ENCODE results near the gene NDFIP1. TPM values are rescaled to one million over a fixed set of nuclear protein-coding genes. Genes with fewer than 3 reads are reported as not detected.
A peak's percentile ranks its signal among the peaks of the same experiment; 100 is the strongest.

Gene NDFIP1
- total and polyA plus RNA-seq, 2 of the 8 experiments (the other 6 are each of a cell fraction or from before 2014, with no cell fraction given) = 8.8 to 27.1 TPM

GRCh38 chr5:142145106-142145900 is 36.7 kb downstream of the NDFIP1 start:
- Histone ChIP-seq H2BK20ac (ENCODE audit: low read length) (no peak overlapping the region), H2BK5ac (ENCODE audit: low read depth, low read length) (no peak overlapping the region), H3K27me3 (replicated peaks in 1 of 4; ENCODE audit: control insufficient read depth in 3 of 4, extremely low read depth in 1 of 4, insufficient read depth in 3 of 4, low read length in 3 of 4) (no peaks in the 10 kb centered on the region), H3K18ac (ENCODE audit: extremely low read depth, low read length) (no peak overlapping the region), H2AFZ (ENCODE audit: low read length) (no peak overlapping the region), H2BK120ac (replicated peaks; ENCODE audit: low read depth, low read length) (no peak overlapping the region), H3K14ac (ENCODE audit: insufficient read length) (no peak overlapping the region), H3K36me3 (ENCODE audit: control insufficient read depth in 2 of 4, insufficient read depth in 4 of 4, low read length in 3 of 4) (peaks cover 0 to 18% (median 7%) of the 10 kb centered on the region in 4 experiments; a peak in 3 of 8 replicates), H3K4me2 (ENCODE audit: insufficient read depth in 1 of 2, low read depth in 2 of 2, low read length in 2 of 2) (no peak overlapping the region), H4K5ac (ENCODE audit: insufficient read length, low read depth, low read length) (no peak overlapping the region), H3K9ac (replicated peaks in 1 of 4; ENCODE audit: extremely low read depth in 1 of 4, low read depth in 3 of 4, low read length in 3 of 4) (no peak overlapping the region), H3K9me3 (ENCODE audit: insufficient read depth in 2 of 2, low read depth in 1 of 2, low read length in 1 of 2) (no peaks in the 10 kb centered on the region), H4K8ac (ENCODE audit: extremely low read depth, insufficient read depth, low read length) (no peak overlapping the region), H3K4me1 (replicated peaks in 1 of 4; ENCODE audit: control insufficient read depth in 3 of 4, insufficient read depth in 4 of 4, low read length in 3 of 4) (peaks cover 0 to 3% (median under 1%) of the 10 kb centered on the region in 4 experiments; a peak in 1 of 7 replicates), H3K79me1 (ENCODE audit: low read depth, low read length) (no peaks in the 10 kb centered on the region), H3K23me2 (ENCODE audit: low read depth, low read length) (no peaks in the 10 kb centered on the region), H3K56ac (replicated peaks; ENCODE audit: insufficient read length, low read depth, low read length) (no peak overlapping the region), H3K23ac (ENCODE audit: insufficient read length) (no peak overlapping the region), H3K4ac (replicated peaks; ENCODE audit: insufficient read length, low read depth, low read length) (no peak overlapping the region), H2BK12ac (ENCODE audit: low read depth, low read length) (no peak overlapping the region), H4K20me1 (replicated peaks in 1 of 2; ENCODE audit: control insufficient read depth in 1 of 2, insufficient read depth in 2 of 2, low read length in 2 of 2) (no peaks in the 10 kb centered on the region), H3K79me2 (ENCODE audit: control insufficient read depth in 1 of 2, insufficient read depth in 2 of 2, low read length in 2 of 2) (no peaks in the 10 kb centered on the region), H2AK5ac (ENCODE audit: low read depth, low read length) (no peak overlapping the region), H4K91ac (replicated peaks; ENCODE audit: insufficient read length, low read length) (no peak overlapping the region), H3K27ac (ENCODE audit: low read depth, low read length) (no peak overlapping the region), H3K4me3 (ENCODE audit: extremely low read depth in 1 of 4, insufficient read depth in 2 of 4, low read depth in 3 of 4, low read length in 4 of 4) (no peak overlapping the region), H2BK15ac (ENCODE audit: low read length) (0 out of 2 replicates have a peak overlapping the region, but pooled peaks have one; percentile 18)
- ChIA-PET CTCF (ENCODE audit: partially characterized antibody) (interaction anchor here (0.5 to 7.6 kb wide), 37 partner anchors 9 to 462 kb away, joined by 3 to 113 read pairs (median 4); partner anchors contain the start of gene GNPDA1), POLR2A (ENCODE audit: partially characterized antibody) (interaction anchor here (1.0 kb wide), 1 partner anchor 146 kb away, joined by 3 read pairs; no protein-coding TSS in a partner anchor)
- TF ChIP-seq SIN3A (conservative IDR thresholded peaks at IDR 0.05 in 1 of 2, IDR thresholded peaks at IDR 0.05 in 1 of 2; ENCODE audit: low read depth in 1 of 2, low read length in 2 of 2) (no peak), CTCF (IDR thresholded peaks at IDR 0.05; ENCODE audit: control extremely low read depth in 1 of 3, insufficient read depth in 1 of 3, low read depth in 1 of 3, low read length in 3 of 3) (peak in 2 of 3 experiments; percentile 76 to 80; a peak in 3 of 4 replicates), RAD21 (IDR thresholded peaks at IDR 0.05 in 1 of 2, conservative IDR thresholded peaks at IDR 0.05 in 1 of 2; ENCODE audit: low read depth in 2 of 2, low read length in 2 of 2) (peak; percentile 66 to 76)
- WGBS, 2 experiments (ENCODE audit: extremely low coverage in 1 of 2, insufficient coverage in 1 of 2, insufficient read length in 1 of 2, insufficient replicate concordance in 2 of 2, low coverage in 1 of 2, low lambda C conversion rate in 2 of 2, missing lambda C conversion rate in 1 of 2) = 87% methylated on average over 4 of the region's 4 CpGs; no CpG with 5 or more reads in 1 of the 2 experiments
- FAIRE-seq (peak; percentile 85), DNase-seq (ENCODE audit: low read depth in 1 of 2, low spot score in 2 of 2) (peak in 1 of 2 experiments; percentile 63)
